ENCODE results near the gene HMCN2.
"Not testable (repeated sequence)": the region's sequence is repeated elsewhere in the genome, so short reads cannot be mapped to it uniquely, and the experiment has no call there.

Gene HMCN2

DNA sequence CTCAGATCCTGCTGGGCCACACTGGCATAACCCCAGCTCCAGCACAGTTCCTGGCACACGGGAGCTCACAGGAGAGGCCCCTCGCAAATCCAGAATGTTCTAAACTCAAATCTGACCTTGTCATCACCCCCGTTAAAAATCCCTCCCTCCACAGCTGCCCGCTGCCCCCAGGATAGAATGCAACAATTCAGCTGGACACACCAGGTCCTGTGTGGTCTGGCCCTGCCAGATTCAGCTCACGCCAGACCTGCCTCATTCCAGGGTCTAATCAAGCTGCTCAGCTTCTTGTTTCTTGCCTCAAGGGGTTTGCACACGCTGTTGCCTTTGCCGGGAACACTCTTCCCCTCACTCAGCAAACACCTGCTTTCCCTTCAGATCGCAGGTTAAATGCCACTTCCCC, 134.2 kb downstream of the HMCN2 start:
- no peak for DNase-seq

DNA sequence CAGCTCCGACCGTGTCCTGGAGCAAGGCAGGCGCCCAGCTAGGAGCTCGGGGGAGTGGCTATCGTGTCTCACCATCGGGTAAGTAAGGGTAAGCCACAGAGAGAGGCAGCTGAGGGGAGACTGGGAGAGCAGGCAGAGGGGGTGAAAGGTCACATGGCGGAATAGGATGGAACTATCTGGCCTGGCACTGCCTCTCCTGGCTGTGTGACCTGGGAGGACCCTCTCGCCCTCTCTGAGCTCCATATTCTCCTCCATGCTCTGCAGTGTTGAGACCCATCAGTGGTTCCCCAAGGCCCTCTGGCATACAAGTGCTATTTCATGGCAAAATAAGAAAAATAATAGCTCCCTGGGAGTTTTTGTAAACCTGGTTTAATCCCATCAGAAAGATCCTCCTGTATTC, 135.3 kb downstream of the HMCN2 start:
- DNase-seq: no peak

DNA sequence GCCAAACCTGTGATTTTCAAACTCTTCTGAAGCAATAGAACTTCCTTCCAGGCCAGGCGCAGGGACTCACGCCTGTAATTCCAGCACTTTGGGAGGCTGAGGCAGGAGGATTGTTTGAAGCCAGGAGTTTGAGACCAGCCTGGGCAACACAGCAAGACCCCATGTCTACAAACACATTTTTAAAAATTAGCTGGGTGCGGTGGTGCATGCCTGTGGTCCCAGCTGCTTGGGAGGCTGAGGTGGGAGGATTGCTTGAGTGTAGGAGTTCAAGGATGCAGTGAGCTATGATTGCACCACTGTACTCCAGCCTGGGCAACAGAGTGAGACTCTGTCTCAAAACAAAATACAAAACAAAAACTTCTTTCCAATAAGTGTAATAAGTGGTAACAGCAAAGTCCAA, 136.2 kb downstream of the HMCN2 start:
- DNase-seq: not testable (repeated sequence)

DNA sequence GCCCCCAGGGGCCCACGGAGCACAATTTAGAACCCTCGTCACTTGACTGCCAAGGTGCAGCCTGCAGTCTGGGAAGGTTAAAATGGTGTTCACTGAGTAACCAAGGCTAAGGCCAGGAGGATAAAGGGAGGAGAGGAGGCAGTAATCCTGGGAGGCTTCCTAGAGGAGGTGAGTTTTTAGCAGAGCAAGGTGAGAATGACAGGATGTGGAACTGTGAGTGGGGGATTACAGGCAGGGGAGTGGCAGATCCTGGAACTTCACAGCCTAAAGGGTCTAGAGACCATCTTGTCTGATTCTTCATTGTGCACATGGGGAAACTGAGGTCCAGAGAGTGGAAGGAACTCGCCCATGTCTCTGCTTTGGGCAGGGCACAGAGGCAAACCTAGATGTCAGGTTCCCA, 136.7 kb downstream of the HMCN2 start:
- DNase-seq: no peak

DNA sequence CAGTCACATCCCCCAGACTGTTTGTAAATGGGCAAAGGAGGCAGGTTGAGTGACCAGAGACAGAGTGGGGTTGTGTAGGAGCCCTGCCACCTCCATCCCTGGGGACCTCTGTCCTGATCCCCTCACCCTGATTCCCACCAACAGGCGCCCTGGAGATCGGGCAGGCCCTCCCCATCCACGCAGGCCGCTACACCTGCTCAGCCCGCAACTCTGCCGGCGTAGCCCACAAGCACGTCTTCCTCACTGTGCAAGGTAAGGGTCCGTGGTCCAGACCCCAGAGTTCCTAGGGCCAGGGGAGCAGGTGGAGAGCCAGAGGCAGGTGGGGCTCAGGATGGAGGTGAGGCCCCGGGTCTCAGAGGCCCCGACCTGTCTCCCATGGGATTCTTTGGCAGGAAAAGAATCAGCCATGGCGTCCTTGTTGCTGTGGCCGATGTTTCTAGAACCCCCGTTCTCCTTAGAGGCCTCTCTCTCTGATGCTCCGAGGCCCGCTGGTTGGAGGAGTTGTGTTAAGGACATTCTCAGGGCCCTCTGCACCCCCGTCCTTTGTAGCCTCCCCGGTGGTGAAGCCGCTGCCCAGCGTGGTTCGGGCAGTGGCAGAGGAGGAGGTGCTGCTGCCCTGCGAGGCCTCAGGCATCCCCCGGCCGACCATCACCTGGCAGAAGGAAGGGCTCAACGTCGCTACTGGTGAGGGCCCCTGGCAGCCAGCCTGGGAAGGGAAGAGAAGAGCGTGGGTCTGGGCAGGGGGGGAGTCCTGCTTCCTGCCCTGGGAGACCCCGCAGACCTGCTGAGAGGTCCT, 137.3 kb downstream of the HMCN2 start:
- no peak for DNase-seq

DNA sequence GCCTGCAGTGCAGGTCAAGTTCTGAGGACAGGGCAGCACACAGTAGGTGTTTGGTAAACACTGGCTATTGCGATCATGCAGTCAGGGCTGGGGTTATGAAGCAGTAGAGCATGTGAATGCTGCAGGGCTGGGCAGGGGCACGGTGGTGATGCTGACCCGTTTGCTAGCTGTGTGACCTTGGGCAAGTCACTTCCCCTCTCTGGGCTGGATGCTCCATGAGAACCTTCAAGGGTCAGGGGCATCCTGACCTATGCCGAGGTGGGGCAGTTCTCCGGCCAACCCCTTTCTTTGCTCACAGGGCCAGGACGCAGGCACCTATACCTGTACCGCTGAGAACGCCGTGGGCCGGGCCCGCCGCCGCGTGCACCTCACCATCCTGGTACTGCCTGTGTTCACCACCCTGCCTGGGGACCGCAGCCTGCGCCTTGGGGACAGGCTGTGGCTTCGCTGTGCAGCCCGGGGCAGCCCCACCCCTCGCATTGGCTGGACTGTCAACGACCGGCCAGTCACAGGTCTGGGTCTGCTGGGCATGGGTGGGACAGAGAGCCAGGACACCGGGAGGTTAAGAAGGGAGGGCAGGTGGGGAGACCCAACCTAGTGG, 140.2 kb downstream of the HMCN2 start:
- DNase-seq: no peak

DNA sequence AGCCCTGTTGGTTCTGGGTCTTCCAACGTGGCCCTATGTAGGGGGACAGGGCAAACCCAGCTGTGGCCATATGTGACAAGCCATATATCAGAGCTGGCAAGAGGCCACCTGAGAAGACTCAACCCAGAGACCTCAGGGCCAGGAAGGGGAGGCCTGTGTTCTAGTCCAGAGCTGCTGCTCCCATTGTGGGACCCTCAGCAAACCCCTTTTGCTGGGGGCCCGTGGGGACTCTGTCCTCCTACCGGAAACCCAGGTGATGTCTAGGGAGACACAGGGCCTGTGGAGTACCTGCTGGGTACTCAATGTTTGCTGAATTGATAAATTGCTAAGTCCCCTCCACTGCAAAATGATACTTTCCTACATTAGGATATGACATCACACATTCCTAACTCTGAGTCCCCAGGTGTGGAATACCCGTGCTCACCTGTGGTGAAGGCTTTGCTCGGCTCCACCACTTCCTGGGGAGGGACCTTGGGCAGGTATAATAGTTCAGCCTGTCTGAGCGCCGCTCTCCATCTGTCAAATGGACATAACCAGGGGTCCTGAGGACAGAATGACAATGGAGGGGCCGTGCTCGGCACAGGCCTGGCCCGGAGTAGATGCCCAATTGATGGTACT, 140.8 kb downstream of the HMCN2 start:
- no peak for DNase-seq

DNA sequence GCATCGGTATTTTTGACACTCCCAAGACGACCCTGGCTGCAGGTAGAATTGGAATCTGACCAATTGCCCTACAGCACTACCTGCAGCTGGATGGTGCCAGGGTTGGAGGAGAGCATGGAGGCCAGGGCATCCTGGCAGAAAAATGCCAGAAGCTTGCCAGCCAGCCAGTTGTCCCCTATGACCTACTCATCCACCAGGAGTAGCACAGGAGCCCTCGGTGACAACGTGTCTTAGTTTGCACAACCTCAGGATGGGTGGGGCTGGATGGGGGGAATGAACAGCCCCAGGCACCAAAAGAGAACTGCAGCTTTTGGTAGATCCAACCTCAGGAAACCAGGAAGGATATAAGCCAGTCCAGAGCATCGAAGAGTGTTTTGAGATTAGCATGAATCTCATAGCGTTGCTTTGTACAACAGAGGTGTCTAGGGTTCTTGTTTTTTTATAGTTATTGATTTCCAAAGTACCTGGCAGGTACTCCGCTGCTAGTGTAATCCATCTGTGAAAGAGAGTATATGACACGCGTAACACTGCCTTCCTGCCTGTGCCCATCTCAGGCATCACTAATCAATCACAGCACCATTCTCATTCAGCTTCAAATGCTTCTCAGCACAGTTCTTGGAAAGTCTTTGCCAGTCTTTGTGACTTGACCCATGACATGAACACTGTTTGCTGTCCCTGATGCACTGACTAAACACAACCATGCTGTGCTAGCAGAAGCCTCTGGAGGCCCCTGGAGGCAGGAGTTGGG, 142.5 kb downstream of the HMCN2 start:
- no peak for DNase-seq

DNA sequence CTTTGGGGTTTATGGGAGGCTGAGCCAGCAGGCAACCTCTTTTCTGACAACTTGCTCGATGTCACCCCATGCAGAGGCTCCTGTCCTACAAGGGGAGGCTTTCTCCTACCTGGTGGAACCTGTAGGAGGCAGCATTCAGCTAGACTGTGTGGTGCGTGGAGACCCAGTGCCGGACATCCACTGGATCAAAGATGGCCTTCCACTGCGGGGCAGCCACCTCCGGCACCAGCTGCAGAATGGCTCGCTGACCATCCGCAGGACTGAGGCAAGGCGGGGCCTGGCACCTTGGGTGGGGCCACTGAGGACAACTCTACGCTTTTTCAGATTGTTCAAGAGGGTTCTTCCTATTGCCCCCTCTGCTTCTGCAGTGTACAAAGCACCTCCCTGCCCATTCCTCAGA, 143.1 kb downstream of the HMCN2 start:
- no peak for DNase-seq

DNA sequence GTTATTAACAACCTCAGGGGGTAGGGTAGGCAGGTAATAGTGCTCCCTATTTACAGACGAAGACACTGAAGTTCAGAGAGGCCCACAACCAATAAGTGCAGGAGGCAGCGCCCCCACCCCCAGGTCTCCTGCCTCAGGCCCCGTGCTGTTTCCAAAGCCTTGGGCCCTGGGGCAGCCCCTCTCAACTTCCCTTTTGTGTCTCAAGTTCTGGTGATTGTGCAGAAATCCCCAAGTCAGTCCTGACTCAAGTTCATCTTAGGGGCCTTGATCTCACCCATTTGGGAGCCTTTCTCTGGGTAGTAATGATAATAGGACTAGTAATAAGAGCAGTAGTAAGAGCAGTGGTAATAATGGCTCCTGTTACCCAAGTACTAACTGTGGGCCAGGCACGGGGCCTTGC, 143.7 kb downstream of the HMCN2 start:
- no peak for DNase-seq

DNA sequence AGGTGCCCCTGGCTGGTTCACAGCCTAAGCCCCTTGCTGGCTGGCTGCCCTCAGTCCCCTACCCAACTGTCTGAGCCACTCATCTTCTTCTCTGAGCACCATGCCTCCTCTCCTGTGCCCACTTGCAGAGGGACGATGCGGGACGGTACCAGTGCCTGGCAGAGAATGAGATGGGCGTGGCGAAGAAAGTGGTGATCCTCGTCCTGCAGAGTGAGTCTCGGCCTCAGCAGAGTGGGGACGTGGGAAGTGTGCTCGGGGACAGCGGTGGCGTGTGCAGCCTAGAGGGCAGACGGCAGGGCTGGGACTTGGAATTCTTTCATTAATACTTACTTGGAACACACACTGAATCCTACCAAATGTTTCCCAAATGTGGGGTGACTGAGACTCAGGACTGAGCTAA, 144.9 kb downstream of the HMCN2 start:
- DNase-seq: no peak

DNA sequence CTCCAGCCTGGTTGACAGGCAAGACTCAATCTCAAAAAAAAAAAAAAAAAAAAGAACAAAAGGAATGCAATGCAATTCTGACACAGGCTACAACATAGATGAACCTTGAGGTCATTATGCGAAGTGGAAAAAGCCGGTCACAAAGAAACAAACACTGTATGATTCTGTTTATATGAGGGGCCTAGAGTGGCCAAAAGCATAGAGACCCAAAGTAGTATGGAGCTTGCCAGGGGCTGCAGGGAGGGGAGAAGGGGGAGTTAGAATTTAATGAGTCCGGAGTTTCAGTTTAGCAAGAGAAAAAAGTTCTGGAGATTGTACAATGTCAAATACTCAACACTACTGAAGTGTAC, 146.0 kb downstream of the HMCN2 start:
- DNase-seq: no peak

DNA sequence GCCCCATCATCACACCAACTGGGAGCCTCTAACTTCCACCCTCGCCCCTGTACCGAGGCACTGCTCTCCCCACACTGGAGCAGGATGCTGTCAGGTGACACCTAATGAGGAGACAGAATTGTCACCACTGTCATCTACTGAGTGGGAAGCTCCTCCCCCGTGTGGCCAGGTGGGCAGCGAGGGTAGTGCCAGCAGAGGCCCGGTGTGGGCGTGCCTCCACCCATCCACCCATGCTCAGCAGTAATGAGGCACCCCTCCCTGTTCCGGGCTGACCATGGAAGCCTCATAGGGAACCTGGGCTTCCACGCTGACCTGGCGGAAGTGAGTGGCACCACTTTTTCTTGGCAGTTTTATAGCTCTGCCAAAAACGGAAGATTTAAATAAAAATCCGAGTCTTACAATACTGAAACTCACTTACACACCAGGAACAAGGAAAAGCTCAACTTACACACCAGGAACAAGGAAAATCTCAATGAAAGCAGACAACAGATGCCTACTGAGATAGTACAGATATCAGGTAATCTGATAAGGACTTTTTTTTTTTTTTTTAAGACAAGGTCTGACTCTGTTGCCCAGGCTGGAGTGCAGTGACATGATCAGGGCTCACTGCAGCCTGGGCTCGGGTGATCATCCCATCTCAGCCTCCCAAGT, 148.6 kb downstream of the HMCN2 start:
- DNase-seq: no peak

DNA sequence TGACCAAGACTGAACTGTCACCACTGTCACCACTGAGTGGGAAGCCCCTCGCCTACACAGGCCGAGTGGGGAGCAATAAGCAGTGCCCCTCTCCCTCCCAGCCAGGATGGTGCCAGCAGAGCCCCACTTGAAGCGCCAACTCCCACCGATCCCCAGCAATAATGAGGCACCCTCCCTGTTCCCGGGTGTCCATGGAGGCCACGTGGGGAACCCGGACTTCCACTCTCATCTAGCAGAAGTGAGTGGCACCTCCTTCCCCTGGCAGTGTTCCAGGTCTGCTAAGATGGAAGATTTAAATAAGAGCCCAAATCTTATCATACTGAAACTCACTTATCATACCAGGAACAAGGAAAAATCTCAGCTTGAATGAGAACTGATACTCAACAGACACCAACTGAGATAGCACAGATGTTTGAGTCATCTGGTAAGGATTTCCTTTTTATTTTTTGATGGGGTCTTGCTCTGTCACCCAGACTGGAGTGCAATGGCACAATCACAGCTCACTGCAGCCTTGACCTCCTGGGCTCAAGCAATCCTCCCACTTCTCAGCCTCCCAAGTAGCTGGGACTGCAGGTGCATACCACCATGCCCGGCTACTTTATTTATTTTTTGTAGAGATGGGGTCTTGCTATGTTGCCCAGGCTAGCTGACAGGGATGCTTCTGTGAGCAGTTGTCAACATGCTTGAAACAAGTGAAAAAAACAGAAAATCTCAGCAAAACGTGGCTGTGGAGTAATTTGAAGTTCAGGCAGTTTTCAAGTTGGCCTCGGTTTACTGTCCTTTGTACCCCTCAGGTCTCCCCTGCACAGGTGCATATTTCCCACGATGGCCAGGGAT, 149.6 kb downstream of the HMCN2 start:
- no peak for DNase-seq

DNA sequence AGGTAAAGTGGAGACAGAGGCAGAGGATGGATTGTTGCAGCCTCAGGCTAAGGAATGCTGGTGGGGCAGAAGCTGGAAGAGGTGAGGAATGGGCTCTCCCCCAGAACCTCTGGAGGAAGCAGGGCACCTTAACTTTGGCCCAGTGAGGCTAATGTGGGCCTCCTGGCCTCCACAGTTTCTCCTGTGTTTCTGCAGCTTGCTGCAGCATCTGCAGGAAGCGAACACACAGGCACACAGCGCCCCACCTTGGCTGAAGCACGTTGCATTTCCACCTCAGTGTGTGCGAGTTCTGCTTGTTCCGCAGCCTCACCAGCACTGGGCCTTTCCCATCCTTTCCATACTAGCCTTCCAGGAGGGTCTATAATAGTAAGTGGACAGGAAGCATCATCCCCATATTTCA, 152.0 kb downstream of the HMCN2 start:
- DNase-seq: no peak

DNA sequence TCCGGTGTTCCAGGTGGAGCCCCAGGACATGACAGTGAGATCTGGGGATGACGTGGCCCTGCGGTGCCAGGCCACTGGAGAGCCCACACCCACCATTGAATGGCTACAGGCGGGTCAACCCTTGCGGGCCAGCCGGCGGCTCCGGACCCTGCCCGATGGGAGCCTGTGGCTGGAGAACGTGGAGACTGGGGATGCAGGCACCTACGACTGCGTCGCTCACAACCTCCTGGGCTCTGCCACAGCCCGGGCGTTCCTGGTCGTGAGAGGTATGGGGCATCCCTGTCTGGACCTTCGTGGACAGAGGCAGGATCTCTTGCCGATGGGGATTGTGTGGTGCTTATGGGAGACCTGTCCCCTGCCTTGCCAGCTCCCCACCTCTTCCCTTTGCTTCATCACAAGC, 153.2 kb downstream of the HMCN2 start:
- DNase-seq: no peak

DNA sequence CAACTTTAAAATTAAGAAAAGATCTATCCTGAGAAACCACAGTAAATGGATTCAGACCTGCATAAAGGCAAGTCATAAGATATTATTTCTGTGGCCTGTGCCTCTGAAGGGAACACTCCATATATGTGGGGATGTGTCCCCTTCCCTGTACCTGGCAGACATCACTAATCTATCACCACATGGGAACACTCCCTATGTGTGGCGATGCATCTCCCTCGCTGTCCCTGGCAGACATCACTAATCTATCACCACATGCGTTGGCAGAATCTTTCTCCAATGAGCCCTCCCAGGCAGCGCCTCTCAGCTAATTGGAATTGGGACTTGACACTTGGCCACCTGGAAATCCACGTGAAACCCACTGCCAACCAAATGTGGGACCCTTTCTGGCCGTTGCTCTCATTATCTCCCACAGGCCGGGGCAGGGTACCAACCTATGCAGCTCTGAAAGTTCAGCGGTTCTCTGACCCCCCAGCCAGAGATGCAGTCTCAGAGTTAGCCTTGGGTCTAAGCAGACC, 154.0 kb downstream of the HMCN2 start:
- no peak for DNase-seq

DNA sequence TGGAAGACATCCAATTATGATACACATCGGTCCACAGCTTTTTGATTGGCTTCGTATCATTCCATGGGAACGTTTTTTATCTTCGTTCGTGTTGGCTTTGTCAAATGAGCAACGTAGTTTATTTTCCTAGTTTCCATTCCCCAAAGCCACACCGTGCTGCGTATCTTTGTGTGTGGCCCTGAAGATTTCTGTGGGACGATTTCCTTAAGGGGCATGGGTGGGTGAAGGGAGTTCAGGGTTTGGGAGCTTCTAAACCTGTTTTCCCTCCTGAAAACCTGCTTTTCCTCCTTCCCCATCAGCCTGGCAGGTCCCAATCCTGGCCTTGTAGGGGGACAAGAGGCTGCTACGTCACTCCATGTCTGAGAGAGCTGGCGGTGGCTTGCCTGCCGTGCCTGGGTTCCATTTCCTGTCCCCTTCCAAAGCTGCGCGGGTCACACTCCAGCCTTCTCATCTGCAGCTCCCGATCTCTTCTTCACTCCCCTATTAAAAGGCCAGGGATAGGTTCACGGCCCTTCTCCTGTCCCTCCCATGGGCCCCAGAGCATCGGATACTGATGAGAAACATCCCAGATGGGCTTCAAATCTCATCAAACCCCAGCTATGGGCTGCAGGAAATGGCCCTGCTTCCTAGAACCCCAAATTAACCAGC, 155.7 kb downstream of the HMCN2 start:
- DNase-seq: no peak

DNA sequence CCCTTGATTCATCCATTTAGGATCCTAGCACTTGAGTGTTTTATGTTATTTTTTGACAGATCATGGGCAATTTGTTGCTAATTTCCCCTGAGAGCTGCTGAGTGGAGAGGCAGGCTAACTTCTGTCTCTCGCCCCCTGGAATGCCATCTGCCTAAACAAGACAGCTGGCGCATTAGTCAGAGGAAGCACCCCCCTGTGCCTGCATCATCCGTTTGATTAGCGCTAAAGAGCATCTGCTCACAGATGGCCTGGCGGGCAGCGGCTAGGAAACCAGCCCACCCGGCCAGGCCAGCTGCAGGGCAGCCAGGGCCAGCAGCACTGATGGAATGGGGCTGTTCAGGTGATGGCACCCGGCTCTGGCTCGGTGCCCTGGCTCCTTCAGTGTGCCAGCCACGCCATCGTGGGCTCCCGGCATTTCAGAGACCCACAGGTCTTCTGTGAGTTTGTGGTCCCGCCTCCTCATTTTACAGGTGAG, 156.3 kb downstream of the HMCN2 start:
- DNase-seq: no peak

DNA sequence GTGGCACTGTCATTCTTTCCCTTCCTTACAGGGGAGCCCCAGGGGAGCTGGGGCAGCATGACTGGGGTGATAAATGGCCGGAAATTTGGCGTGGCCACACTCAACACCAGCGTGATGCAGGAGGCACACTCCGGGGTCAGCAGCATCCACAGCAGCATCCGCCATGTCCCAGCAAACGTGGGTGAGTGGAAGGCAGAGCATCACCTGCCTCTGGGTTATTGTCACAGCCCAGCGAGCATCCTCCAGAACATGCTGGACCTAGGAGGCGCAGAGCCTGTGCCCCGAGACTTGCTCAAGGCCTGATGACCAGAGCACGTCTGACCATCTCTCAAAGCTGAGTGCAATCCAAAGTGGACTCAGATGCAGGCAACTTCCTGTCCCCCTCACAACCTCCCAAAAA, 157.0 kb downstream of the HMCN2 start:
- DNase-seq: no peak

DNA sequence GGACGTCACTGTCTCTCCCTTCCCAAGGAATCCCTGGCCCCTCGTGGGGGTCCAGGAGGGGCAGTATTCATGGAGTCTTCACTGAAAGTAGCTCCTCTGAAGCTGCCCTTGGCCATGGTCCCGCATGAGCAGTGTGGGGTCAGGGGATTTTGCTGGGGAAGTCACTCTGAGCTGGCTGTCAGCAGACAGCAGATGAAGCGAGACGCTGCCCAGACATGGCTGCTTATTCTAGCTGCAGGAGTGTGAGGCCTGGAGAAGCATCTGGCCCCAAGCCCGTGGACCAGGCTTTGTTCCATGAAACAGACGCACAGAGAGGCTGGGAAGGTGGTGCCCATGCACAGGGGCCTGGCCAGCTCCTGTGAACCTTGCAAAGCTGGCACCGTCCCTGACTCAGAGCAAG, 157.7 kb downstream of the HMCN2 start:
- no peak for DNase-seq
